ENCODE data around the gene DOCK1.

Gene DOCK1

GRCh38 chr10:127157089-127157488 lies 251.9 kb downstream of the DOCK1 start:
- WGBS, 2 donors (ENCODE audit: extremely low coverage in 2 of 2, insufficient read length in 2 of 2, insufficient replicate concordance in 1 of 2): no CpG with 5 or more reads among the region's 4 CpGs

GRCh38 chr10:127157506-127158200 lies 252.4 kb downstream of the DOCK1 start:
- no peak overlapping the region for H3K4ac ChIP-seq (ENCODE audit: low read length)
- H2AK5ac ChIP-seq (ENCODE audit: low read depth, low read length): no peak overlapping the region
- no peak overlapping the region for H4K91ac ChIP-seq (ENCODE audit: low read depth, low read length, poor library complexity)
- no peak overlapping the region for H4K8ac ChIP-seq (ENCODE audit: low read depth, low read length)
- H3K9me3 ChIP-seq (replicated peaks in 1 of 2; ENCODE audit: control insufficient read depth in 2 of 2, insufficient read depth in 1 of 2, low read depth in 1 of 2, low read length in 2 of 2): no peaks in the 10 kb centered on the region
- H3K27me3 ChIP-seq (ENCODE audit: control insufficient read depth in 3 of 3, insufficient read depth in 3 of 3, low read depth in 1 of 3, low read length in 3 of 3): no peaks in the 10 kb centered on the region
- no peak overlapping the region for H3K14ac ChIP-seq (ENCODE audit: low read length)
- H3K9ac ChIP-seq (ENCODE audit: low read depth, low read length, poor library complexity): no peak overlapping the region
- H2BK5ac ChIP-seq (ENCODE audit: low read length): no peak overlapping the region
- no peak overlapping the region for H2AFZ ChIP-seq (ENCODE audit: low read length)
- H2BK120ac ChIP-seq (ENCODE audit: low read depth, low read length): no peak overlapping the region
- no peaks in the 10 kb centered on the region for H3K79me1 ChIP-seq (ENCODE audit: low read depth, low read length)
- H3K36me3 ChIP-seq (replicated peaks in 1 of 2; ENCODE audit: control insufficient read depth in 2 of 2, insufficient read depth in 2 of 2, low read length in 2 of 2): no peaks in the 10 kb centered on the region
- H2BK15ac ChIP-seq (ENCODE audit: low read length): no peak overlapping the region
- no peak for DNase-seq (ENCODE audit: low spot score)
- no peak overlapping the region for H3K4me2 ChIP-seq (ENCODE audit: insufficient read depth, low read length, poor library complexity, severe bottlenecking)
- H3K4me3 ChIP-seq (ENCODE audit: low read length in 2 of 2): no peak overlapping the region
- no peak overlapping the region for H3K23ac ChIP-seq (ENCODE audit: low read depth, low read length, poor library complexity)
- H3K27ac ChIP-seq (replicated peaks; ENCODE audit: low read length): no peak overlapping the region
- H2BK12ac ChIP-seq (ENCODE audit: low read length): no peak overlapping the region
- no peaks in the 10 kb centered on the region for H3K4me1 ChIP-seq (ENCODE audit: control insufficient read depth in 2 of 2, insufficient read depth in 1 of 2, low read depth in 1 of 2, low read length in 2 of 2)
- WGBS, 2 donors (ENCODE audit: extremely low coverage in 2 of 2, insufficient read length in 2 of 2, insufficient replicate concordance in 1 of 2): no CpG with 5 or more reads among the region's 2 CpGs
- no peak overlapping the region for H3K18ac ChIP-seq (ENCODE audit: low read length)

More at GRCh38 chr10:127157089-127157488, 251.9 kb downstream of the DOCK1 start:
- H3K9ac ChIP-seq (ENCODE audit: low read depth, low read length, poor library complexity): no peak overlapping the region
- H3K27ac ChIP-seq (replicated peaks; ENCODE audit: low read length): no peak overlapping the region
- DNase-seq (ENCODE audit: low spot score): no peak
- no peak overlapping the region for H2AK5ac ChIP-seq (ENCODE audit: low read depth, low read length)
- no peak overlapping the region for H4K8ac ChIP-seq (ENCODE audit: low read depth, low read length)
- H3K23ac ChIP-seq (ENCODE audit: low read depth, low read length, poor library complexity): no peak overlapping the region
- no peak overlapping the region for H3K4me3 ChIP-seq (ENCODE audit: low read length in 2 of 2)
- H3K4me2 ChIP-seq (ENCODE audit: insufficient read depth, low read length, poor library complexity, severe bottlenecking): no peak overlapping the region
- H2BK120ac ChIP-seq (ENCODE audit: low read depth, low read length): no peak overlapping the region
- no peak overlapping the region for H2BK12ac ChIP-seq (ENCODE audit: low read length)
- no peaks in the 10 kb centered on the region for H3K79me1 ChIP-seq (ENCODE audit: low read depth, low read length)
- no peak overlapping the region for H3K4ac ChIP-seq (ENCODE audit: low read length)
- H3K18ac ChIP-seq (ENCODE audit: low read length): no peak overlapping the region
- H3K4me1 ChIP-seq (ENCODE audit: control insufficient read depth in 2 of 2, insufficient read depth in 1 of 2, low read depth in 1 of 2, low read length in 2 of 2): no peaks in the 10 kb centered on the region
- H3K14ac ChIP-seq (ENCODE audit: low read length): no peak overlapping the region
- H2AFZ ChIP-seq (ENCODE audit: low read length): no peak overlapping the region
- H2BK15ac ChIP-seq (ENCODE audit: low read length): no peak overlapping the region
- H3K27me3 ChIP-seq (ENCODE audit: control insufficient read depth in 3 of 3, insufficient read depth in 3 of 3, low read depth in 1 of 3, low read length in 3 of 3): no peaks in the 10 kb centered on the region
- H3K9me3 ChIP-seq (replicated peaks in 1 of 2; ENCODE audit: control insufficient read depth in 2 of 2, insufficient read depth in 1 of 2, low read depth in 1 of 2, low read length in 2 of 2): no peaks in the 10 kb centered on the region
- H3K36me3 ChIP-seq (replicated peaks in 1 of 2; ENCODE audit: control insufficient read depth in 2 of 2, insufficient read depth in 2 of 2, low read length in 2 of 2): no peaks in the 10 kb centered on the region
- no peak overlapping the region for H2BK5ac ChIP-seq (ENCODE audit: low read length)
- no peak overlapping the region for H4K91ac ChIP-seq (ENCODE audit: low read depth, low read length, poor library complexity)

GRCh38 chr10:127158662-127159061 lies 253.4 kb downstream of the DOCK1 start:
- Histone ChIP-seq H2BK5ac (ENCODE audit: low read length) (no peak overlapping the region), H3K4me2 (ENCODE audit: insufficient read depth, low read length, poor library complexity, severe bottlenecking) (no peak overlapping the region), H3K27ac (replicated peaks; ENCODE audit: low read length) (no peak overlapping the region), H4K91ac (ENCODE audit: low read depth, low read length, poor library complexity) (no peak overlapping the region), H3K4ac (ENCODE audit: low read length) (no peak overlapping the region), H4K8ac (ENCODE audit: low read depth, low read length) (no peak overlapping the region), H3K18ac (ENCODE audit: low read length) (no peak overlapping the region), H3K23ac (ENCODE audit: low read depth, low read length, poor library complexity) (no peak overlapping the region), H2BK15ac (ENCODE audit: low read length) (no peak overlapping the region), H2AFZ (ENCODE audit: low read length) (no peak overlapping the region), H2AK5ac (ENCODE audit: low read depth, low read length) (no peak overlapping the region), H3K4me1 (ENCODE audit: control insufficient read depth in 2 of 2, insufficient read depth in 1 of 2, low read depth in 1 of 2, low read length in 2 of 2) (peaks cover 0 to 2% of the 10 kb centered on the region in 2 donors), H2BK120ac (ENCODE audit: low read depth, low read length) (no peak overlapping the region), H3K79me1 (ENCODE audit: low read depth, low read length) (no peaks in the 10 kb centered on the region), H3K9me3 (replicated peaks in 1 of 2; ENCODE audit: control insufficient read depth in 2 of 2, insufficient read depth in 1 of 2, low read depth in 1 of 2, low read length in 2 of 2) (no peaks in the 10 kb centered on the region), H3K4me3 (ENCODE audit: low read length in 2 of 2) (no peak overlapping the region), H3K36me3 (replicated peaks in 1 of 2; ENCODE audit: control insufficient read depth in 2 of 2, insufficient read depth in 2 of 2, low read length in 2 of 2) (no peaks in the 10 kb centered on the region), H3K27me3 (ENCODE audit: control insufficient read depth in 3 of 3, insufficient read depth in 3 of 3, low read depth in 1 of 3, low read length in 3 of 3) (no peaks in the 10 kb centered on the region), H2BK12ac (ENCODE audit: low read length) (no peak overlapping the region), H3K9ac (ENCODE audit: low read depth, low read length, poor library complexity) (no peak overlapping the region), H3K14ac (ENCODE audit: low read length) (no peak overlapping the region)
- no CpG with 5 or more reads among the region's 2 CpGs for WGBS, 2 donors (ENCODE audit: extremely low coverage in 2 of 2, insufficient read length in 2 of 2, insufficient replicate concordance in 1 of 2)
- no peak for DNase-seq (ENCODE audit: low spot score)

GRCh38 chr10:127159648-127160245 lies 254.5 kb downstream of the DOCK1 start:
- DNase-seq (ENCODE audit: low spot score): no peak
- no peaks in the 10 kb centered on the region for H3K36me3 ChIP-seq (replicated peaks in 1 of 2; ENCODE audit: control insufficient read depth in 2 of 2, insufficient read depth in 2 of 2, low read length in 2 of 2)
- H3K14ac ChIP-seq (ENCODE audit: low read length): peak overlapping the region; percentile 58
- no CpG with 5 or more reads among the region's 13 CpGs for WGBS, 2 donors (ENCODE audit: extremely low coverage in 2 of 2, insufficient read length in 2 of 2, insufficient replicate concordance in 1 of 2)
- no peaks in the 10 kb centered on the region for H3K79me1 ChIP-seq (ENCODE audit: low read depth, low read length)
- no peak overlapping the region for H3K4me2 ChIP-seq (ENCODE audit: insufficient read depth, low read length, poor library complexity, severe bottlenecking)
- no peak overlapping the region for H2BK15ac ChIP-seq (ENCODE audit: low read length)
- H2AK5ac ChIP-seq (ENCODE audit: low read depth, low read length): no peak overlapping the region
- no peaks in the 10 kb centered on the region for H3K27me3 ChIP-seq (ENCODE audit: control insufficient read depth in 3 of 3, insufficient read depth in 3 of 3, low read depth in 1 of 3, low read length in 3 of 3)
- no peak overlapping the region for H4K8ac ChIP-seq (ENCODE audit: low read depth, low read length)
- H3K23ac ChIP-seq (ENCODE audit: low read depth, low read length, poor library complexity): no peak overlapping the region
- no peaks in the 10 kb centered on the region for H3K9me3 ChIP-seq (replicated peaks in 1 of 2; ENCODE audit: control insufficient read depth in 2 of 2, insufficient read depth in 1 of 2, low read depth in 1 of 2, low read length in 2 of 2)
- H2BK5ac ChIP-seq (ENCODE audit: low read length): no peak overlapping the region
- H3K4me3 ChIP-seq (ENCODE audit: low read length in 2 of 2): peak overlapping the region in 1 of 2 donors; percentile 11
- no peak overlapping the region for H4K91ac ChIP-seq (ENCODE audit: low read depth, low read length, poor library complexity)
- H3K27ac ChIP-seq (replicated peaks; ENCODE audit: low read length): no peak overlapping the region
- H3K4ac ChIP-seq (ENCODE audit: low read length): no peak overlapping the region
- no peak overlapping the region for H2BK12ac ChIP-seq (ENCODE audit: low read length)
- no peak overlapping the region for H2AFZ ChIP-seq (ENCODE audit: low read length)
- peak overlapping the region; percentile 35 for H3K18ac ChIP-seq (ENCODE audit: low read length)
- peaks cover 0 to 2% of the 10 kb centered on the region in 2 donors for H3K4me1 ChIP-seq (ENCODE audit: control insufficient read depth in 2 of 2, insufficient read depth in 1 of 2, low read depth in 1 of 2, low read length in 2 of 2)
- H2BK120ac ChIP-seq (ENCODE audit: low read depth, low read length): no peak overlapping the region
- H3K9ac ChIP-seq (ENCODE audit: low read depth, low read length, poor library complexity): no peak overlapping the region

Measured in neuronal stem cell (in vitro differentiated cells).